NCI-H1417 (cell line): ENCODE measurements around the gene PLD3.
A peak's percentile ranks its signal among the peaks of the same experiment; 100 is the strongest.
"Not testable (repeated sequence)": the region's sequence is repeated elsewhere in the genome, so short reads cannot be mapped to it uniquely, and the experiment has no call there.

Source experiments
- DNase-seq, 3 experiments: peaks; one replicate each; lab custom pipeline; 2025; lab: John Stamatoyannopoulos, UW

PLD3 gene

GRCh38 chr19:40332669-40333068, 15.8 kb upstream of the PLD3 start:
- DNase-seq: no peak

- not testable (repeated sequence) for DNase-seq
Measured at GRCh38 chr19:40333083-40333482, 15.4 kb upstream of the PLD3 start.

- no peak for DNase-seq
Measured at GRCh38 chr19:40335101-40335500, 13.4 kb upstream of the PLD3 start.

GRCh38 chr19:40335855-40336600, 12.5 kb upstream of the PLD3 start:
- DNase-seq: no peak

GRCh38 chr19:40336601-40336900, 11.9 kb upstream of the PLD3 start:
- no peak for DNase-seq

GRCh38 chr19:40337107-40337506, 11.4 kb upstream of the PLD3 start:
- DNase-seq: no peak

GRCh38 chr19:40337594-40337993, 10.9 kb upstream of the PLD3 start:
- no peak for DNase-seq

- DNase-seq: no peak
Measured at GRCh38 chr19:40339018-40339728, 9.3 kb upstream of the PLD3 start.

GRCh38 chr19:40341601-40342482, 6.7 kb upstream of the PLD3 start:
- DNase-seq: no peak

GRCh38 chr19:40342644-40343311, 5.7 kb upstream of the PLD3 start:
- DNase-seq: no peak

- no peak for DNase-seq
Measured at GRCh38 chr19:40344422-40344821, 4.1 kb upstream of the PLD3 start.

GRCh38 chr19:40348961-40349507, 539 bp downstream of the PLD3 start:
- DNase-seq: peak in 2 of 3 experiments; percentile 42 to 67

GRCh38 chr19:40355975-40356680, 7.6 kb downstream of the PLD3 start:
- DNase-seq: no peak

- DNase-seq: no peak
Measured at GRCh38 chr19:40356681-40357595, 8.4 kb downstream of the PLD3 start.

- DNase-seq: no peak
Measured at GRCh38 chr19:40357640-40358039, 9.1 kb downstream of the PLD3 start.

GRCh38 chr19:40358773-40359172, 10.3 kb downstream of the PLD3 start:
- no peak for DNase-seq

- no peak for DNase-seq
Measured at GRCh38 chr19:40360020-40360707, 11.7 kb downstream of the PLD3 start.

GRCh38 chr19:40360708-40361241, 12.3 kb downstream of the PLD3 start:
- no peak for DNase-seq

GRCh38 chr19:40362160-40362559, 13.7 kb downstream of the PLD3 start:
- no peak for DNase-seq
